GM18508 (cell line): ENCODE data around the gene ADGRG3.

ENCODE experiments used
- ATAC-seq: cut with Tn5 transposase; IDR thresholded peaks from one replicate; pipeline ENCODE4 v1.9.1; 2021; ENCODE audit warnings: moderate number of reproducible peaks; ENCODE audit not compliant: insufficient read depth, unreplicated experiment

The ADGRG3 gene

GRCh38 chr16:57693550-57693949 is 25.4 kb downstream of the ADGRG3 start:
- ATAC-seq, result no peak

DNA sequence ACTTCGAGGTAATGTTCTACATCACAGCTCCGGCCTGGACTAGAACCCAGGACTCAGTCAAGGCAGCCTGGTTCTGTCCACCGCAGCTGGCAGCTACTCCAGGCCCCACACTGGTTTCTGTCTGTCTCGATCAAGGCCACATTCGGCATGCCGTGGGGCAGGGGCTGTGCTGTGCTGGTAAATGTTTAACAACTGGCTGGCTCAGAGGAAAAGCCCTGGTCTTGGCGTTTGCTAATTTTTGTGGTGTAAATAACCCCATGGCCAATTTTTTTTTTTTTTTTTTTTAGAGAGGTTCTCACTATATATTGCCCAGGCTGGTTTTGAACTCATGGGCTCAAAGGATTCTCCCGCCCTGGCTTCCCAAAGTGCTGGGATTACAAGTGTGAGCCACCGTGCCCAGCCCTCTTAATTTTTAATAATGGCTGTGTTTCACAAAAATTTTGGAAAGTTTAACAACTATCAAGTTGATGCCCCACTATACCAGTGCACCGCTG is 26.2 kb downstream of the ADGRG3 start:
- no peak for ATAC-seq

DNA sequence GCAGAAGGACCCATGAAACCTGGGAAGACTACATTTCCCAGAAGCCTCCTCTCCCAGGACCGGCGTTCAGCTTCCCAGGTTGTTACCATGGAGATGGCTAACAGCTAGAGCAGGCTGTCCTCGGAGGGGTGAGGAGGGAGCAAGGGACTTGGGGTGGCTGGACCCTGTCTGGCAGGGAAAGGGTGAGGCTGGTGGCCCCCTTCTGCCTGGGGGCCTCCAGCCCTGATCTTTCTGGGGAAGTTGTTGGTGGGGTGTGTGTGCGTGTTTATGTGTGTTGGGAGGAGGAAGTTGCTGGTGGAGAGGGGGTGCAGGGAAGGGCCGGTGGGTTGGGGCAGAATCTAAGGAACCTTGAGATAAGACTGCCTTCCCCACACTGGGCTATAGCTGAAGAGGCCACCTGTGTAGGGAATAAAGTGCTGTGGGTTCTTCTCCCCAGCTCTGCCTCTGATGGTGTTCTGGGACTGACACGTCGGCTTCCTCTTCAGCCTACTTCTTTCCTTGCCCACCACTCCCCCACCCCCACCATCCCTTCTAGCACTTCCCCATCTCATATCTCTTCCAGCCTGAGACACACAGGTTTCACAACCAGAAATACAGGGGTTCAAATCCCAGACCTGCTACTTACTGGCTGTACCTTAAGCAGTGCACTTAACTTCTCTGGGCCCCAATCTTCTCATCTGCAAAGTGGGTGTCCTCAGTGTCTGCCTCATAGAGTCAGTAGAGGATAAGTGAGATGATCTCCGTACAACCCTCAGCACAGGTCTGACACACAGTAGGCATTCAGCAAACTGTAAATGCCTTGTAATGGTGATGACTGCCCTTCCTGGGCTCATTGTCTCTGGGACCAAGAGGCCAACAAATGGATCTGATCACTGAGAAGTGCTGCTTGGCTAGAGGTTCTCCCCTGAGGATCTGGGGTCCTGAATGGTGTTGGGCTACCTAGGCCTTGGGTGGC is 26.9 kb downstream of the ADGRG3 start, which contains the start of gene DRC7:
DRC7 (plus strand) TSS at position 82 of the 955 bp plus-strand sequence. CDS start 3,144 bp downstream, outside the sequence.
- no peak for ATAC-seq

GRCh38 chr16:57695680-57696069 is 27.6 kb downstream of the ADGRG3 start:
- ATAC-seq, result no peak

GRCh38 chr16:57696240-57696639 is 28.1 kb downstream of the ADGRG3 start:
- no peak for ATAC-seq

DNA sequence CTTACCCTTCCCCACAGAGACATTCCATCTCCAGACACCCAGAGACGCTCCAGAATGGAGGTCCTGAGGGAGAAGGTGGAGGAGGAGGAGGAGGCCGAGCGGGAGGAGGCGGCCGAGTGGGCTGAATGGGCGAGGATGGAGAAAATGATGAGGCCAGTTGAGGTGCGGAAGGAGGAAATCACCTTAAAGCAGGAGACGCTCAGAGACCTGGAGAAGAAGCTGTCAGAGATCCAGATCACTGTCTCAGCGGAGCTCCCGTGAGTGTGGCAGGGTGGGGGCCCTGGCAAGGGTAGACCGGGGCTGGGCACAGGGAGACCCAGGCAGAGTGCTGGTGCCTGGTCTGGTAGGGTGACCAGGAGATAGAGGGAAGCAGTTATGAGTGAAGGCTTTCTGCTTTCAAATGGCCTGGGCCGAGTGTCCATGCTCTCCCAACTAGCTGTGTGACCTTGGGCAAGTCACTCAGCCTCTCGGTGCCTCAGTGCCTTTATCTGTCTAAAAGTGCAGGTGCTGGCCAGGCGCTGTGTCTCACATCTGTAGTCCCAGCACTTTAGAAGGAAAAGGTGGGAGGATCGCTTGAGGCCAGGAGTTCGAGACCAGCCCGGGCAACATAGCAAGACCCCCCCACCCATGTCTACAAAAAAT is 29.9 kb downstream of the ADGRG3 start:
- ATAC-seq, result no peak

DNA sequence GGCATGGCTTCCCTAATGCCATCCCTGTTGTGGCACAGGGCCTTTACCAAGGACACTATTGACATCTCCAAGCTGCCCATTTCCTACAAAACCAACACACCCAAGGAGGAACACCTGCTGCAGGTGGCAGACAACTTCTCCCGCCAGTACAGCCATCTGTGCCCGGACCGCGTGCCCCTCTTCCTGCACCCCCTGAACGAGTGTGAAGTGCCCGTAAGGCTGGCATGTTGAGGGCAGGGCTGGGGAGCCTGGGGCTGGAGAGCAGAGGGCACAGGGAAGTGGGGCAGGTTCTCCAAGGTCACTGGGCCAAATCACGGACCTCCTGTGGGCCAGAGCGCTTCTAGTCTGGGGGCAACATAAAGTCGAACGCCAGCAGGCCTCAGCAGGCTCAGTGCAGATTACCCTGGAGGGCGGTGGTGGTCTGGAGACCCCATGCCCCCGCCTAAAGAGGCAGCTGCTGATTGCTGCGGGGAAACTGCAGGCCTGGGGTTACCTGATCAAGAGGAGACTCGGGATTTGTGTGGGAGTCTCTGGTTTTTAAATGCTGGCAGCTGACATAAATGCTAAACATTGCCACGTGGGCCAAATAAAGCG is 30.8 kb downstream of the ADGRG3 start:
- ATAC-seq, result no peak

DNA sequence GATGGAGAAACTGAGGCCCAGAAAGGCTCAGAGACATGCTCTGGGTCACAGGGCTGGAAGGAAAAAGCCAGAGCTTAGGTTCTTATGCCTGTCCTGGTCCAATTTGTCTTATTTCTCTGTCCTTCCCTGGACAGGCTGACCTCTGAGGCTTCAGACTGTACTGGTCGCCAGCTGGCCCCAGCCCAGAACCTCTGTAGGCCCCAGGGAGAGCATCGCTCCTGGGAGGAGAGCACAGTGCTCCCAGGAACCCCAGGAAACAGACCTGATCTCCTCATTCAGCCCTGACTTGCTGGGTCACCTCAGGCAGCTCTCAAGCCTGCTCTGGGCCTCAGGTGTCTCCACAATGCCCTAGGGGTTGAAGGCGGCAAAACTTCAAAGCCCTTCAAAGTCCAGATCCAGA is 31.4 kb downstream of the ADGRG3 start:
- ATAC-seq, result no peak

GRCh38 chr16:57699899-57700298 is 31.8 kb downstream of the ADGRG3 start:
- ATAC-seq, result no peak

- ATAC-seq, result no peak
These were observed 32.9 kb downstream of the ADGRG3 start for GRCh38 chr16:57700781-57701551.

DNA sequence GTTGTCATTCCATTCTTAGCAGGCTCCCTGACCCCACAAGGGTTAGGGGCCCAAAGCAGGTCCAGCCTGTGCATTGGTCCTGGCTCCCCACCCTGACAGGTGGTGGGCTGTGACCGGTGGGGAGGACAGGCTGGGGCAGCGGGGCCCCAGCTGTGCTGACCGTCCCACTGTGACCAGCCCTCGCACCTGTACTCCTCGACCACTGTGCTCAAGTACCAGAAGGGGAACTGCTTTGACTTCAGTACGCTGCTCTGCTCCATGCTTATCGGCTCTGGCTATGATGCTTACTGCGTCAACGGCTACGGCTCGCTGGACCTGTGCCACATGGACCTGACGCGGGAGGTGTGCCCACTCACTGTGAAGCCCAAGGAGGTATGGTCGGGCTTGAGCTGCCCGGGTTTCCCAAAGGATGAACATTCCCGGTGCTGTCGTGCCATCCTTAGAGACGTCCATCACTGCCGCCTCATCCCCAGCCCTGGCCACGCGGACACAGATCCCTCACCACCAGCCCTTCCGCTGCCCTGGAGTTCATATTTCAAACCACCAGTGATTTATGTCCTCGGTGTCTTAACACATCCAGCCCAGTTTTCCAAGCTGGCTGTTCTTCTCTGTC is 33.8 kb downstream of the ADGRG3 start:
- no peak for ATAC-seq

DNA sequence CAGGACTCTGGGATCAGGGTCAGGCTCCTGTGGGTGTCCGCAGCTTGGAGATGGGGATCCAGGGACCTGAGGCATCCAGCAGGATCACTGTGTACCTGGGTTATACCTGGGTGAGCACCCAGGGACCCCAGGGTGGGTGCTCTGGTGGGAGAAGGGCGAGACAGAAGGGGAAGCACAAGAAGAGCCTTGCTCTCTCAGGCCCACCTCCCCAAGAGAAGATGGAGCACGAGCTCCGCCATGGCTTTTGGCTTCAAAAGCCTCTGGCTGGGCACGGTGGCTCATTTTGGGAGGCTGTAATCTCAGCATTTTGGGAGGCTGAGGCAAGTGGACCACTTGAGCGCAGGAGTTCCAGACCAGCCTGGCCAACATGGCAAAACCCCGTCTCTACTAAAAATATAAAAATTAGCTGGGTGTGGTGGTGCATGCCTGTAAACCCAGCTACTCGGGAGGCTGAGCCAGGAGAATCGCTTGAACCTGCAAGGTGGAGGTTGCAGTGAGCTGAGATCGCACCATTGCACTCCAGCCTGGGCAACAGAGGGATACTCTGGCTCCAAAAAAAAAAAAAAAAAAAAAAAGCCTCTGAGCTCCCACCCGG is 35.4 kb downstream of the ADGRG3 start:
- no peak for ATAC-seq

GRCh38 chr16:57704011-57704904 is 36.2 kb downstream of the ADGRG3 start:
- no peak for ATAC-seq

GRCh38 chr16:57704905-57705852 is 37.1 kb downstream of the ADGRG3 start:
- no peak for ATAC-seq

GRCh38 chr16:57706717-57707116 is 38.6 kb downstream of the ADGRG3 start:
- ATAC-seq, result no peak

- ATAC-seq, result no peak
These were observed 39.2 kb downstream of the ADGRG3 start for GRCh38 chr16:57707331-57707730.

GRCh38 chr16:57708168-57708567 is 40.1 kb downstream of the ADGRG3 start:
- no peak for ATAC-seq
